ENCODE measurements around the gene GNAT3. TPM values are rescaled to one million over a fixed set of nuclear protein-coding genes. Genes with fewer than 3 reads are reported as not detected.

GNAT3 gene
- total and polyA plus RNA-seq, 2 of the 8 experiments (the other 6 are each of a cell fraction or from before 2014, with no cell fraction given) = not detected

DNA sequence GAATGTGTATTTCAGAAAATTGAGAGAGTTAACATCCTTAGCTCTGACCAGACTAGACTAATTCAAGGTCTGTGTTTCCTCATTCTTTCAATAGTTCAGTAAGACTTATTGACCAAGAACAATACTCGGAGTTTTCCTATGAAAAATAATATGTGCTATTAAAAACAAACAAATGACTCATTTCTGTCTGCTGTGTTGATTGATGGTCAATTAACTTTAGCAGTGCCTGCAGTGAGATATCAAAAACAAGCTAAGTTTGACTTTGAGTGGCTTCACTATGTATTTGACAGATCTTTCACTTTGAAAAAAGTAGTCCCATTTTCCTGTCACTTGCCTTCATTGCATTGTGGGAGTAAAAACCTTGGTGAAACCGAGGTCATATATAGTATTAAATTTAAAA lies 91.0 kb downstream of the GNAT3 start:
- Histone ChIP-seq H3K9me3 (ENCODE audit: insufficient read depth in 2 of 2, low read depth in 1 of 2, low read length in 1 of 2) (no peaks in the 10 kb centered on the region), H4K8ac (ENCODE audit: extremely low read depth, insufficient read depth, low read length) (no peak overlapping the region), H2BK15ac (ENCODE audit: low read length) (no peak overlapping the region), H4K91ac (replicated peaks; ENCODE audit: insufficient read length, low read length) (no peak overlapping the region), H3K23me2 (ENCODE audit: low read depth, low read length) (no peaks in the 10 kb centered on the region), H2BK5ac (ENCODE audit: low read depth, low read length) (no peak overlapping the region), H3K23ac (ENCODE audit: insufficient read length) (no peak overlapping the region), H2BK12ac (ENCODE audit: low read depth, low read length) (no peak overlapping the region), H3K79me2 (ENCODE audit: control insufficient read depth in 1 of 2, insufficient read depth in 2 of 2, low read length in 2 of 2) (no peaks in the 10 kb centered on the region), H3K79me1 (ENCODE audit: low read depth, low read length) (no peaks in the 10 kb centered on the region), H2BK120ac (replicated peaks; ENCODE audit: low read depth, low read length) (no peak overlapping the region), H3K9ac (replicated peaks in 1 of 4; ENCODE audit: extremely low read depth in 1 of 4, low read depth in 3 of 4, low read length in 3 of 4) (no peak overlapping the region), H3K4ac (replicated peaks; ENCODE audit: insufficient read length, low read depth, low read length) (no peak overlapping the region), H3K36me3 (ENCODE audit: control insufficient read depth in 2 of 4, insufficient read depth in 4 of 4, low read length in 3 of 4) (no peaks in the 10 kb centered on the region), H3K14ac (ENCODE audit: insufficient read length) (no peak overlapping the region), H3K4me2 (ENCODE audit: insufficient read depth in 1 of 2, low read depth in 2 of 2, low read length in 2 of 2) (no peak overlapping the region), H3K27me3 (replicated peaks in 1 of 4; ENCODE audit: control insufficient read depth in 3 of 4, extremely low read depth in 1 of 4, insufficient read depth in 3 of 4, low read length in 3 of 4) (no peaks in the 10 kb centered on the region), H3K18ac (ENCODE audit: extremely low read depth, low read length) (no peak overlapping the region), H3K4me3 (ENCODE audit: extremely low read depth in 1 of 4, insufficient read depth in 2 of 4, low read depth in 3 of 4, low read length in 4 of 4) (no peak overlapping the region), H3K56ac (replicated peaks; ENCODE audit: insufficient read length, low read depth, low read length) (no peak overlapping the region), H4K5ac (ENCODE audit: insufficient read length, low read depth, low read length) (no peak overlapping the region), H2AFZ (ENCODE audit: low read length) (no peak overlapping the region), H2AK5ac (ENCODE audit: low read depth, low read length) (no peak overlapping the region), H2BK20ac (ENCODE audit: low read length) (no peak overlapping the region), H3K4me1 (replicated peaks in 1 of 4; ENCODE audit: control insufficient read depth in 3 of 4, insufficient read depth in 4 of 4, low read length in 3 of 4) (no peaks in the 10 kb centered on the region), H3K27ac (ENCODE audit: low read depth, low read length) (no peak overlapping the region), H4K20me1 (replicated peaks in 1 of 2; ENCODE audit: control insufficient read depth in 1 of 2, insufficient read depth in 2 of 2, low read length in 2 of 2) (no peaks in the 10 kb centered on the region)
- DNase-seq (ENCODE audit: low read depth in 1 of 2, low spot score in 2 of 2) = no peak
- ChIA-PET CTCF (ENCODE audit: partially characterized antibody) (interaction anchor here (1.5 kb wide), 1 partner anchor 12 kb away, joined by 3 read pairs; no protein-coding TSS in a partner anchor), POLR2A (ENCODE audit: partially characterized antibody) (no interaction called here)
- TF ChIP-seq CHD2 (IDR thresholded peaks at IDR 0.05; ENCODE audit: low read length) (no peak), MAFK (IDR thresholded peaks at IDR 0.05; ENCODE audit: low read depth, low read length) (no peak), RXRA (IDR thresholded peaks at IDR 0.05; ENCODE audit: insufficient read depth, low read depth, low read length) (no peak), SRF (IDR thresholded peaks at IDR 0.05; ENCODE audit: low read depth, low read length) (no peak), ZNF274 (IDR thresholded peaks at IDR 0.05; ENCODE audit: borderline replicate concordance, extremely low read depth, low read length) (no peak), EGR1 (IDR thresholded peaks at IDR 0.05; ENCODE audit: borderline replicate concordance, low read depth, low read length) (no peak), JUN (IDR thresholded peaks at IDR 0.05; ENCODE audit: low read depth, low read length) (no peak), GABPA (IDR thresholded peaks at IDR 0.05; ENCODE audit: borderline replicate concordance, insufficient read depth, low read length) (no peak), POU5F1 (IDR thresholded peaks at IDR 0.05; ENCODE audit: low read depth, low read length) (no peak), CREB1 (IDR thresholded peaks at IDR 0.05) (no peak), TCF12 (IDR thresholded peaks at IDR 0.05; ENCODE audit: low read depth, low read length) (no peak), JUND (IDR thresholded peaks at IDR 0.05; ENCODE audit: low read length) (no peak), RNF2 (IDR thresholded peaks at IDR 0.05; ENCODE audit: borderline replicate concordance, low read depth, low read length, missing control alignments, poor library complexity, severe bottlenecking) (no peak)
- TF ChIP-seq, protein P1, sequence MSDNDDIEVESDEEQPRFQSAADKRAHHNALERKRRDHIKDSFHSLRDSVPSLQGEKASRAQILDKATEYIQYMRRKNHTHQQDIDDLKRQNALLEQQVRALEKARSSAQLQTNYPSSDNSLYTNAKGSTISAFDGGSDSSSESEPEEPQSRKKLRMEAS (IDR thresholded peaks at IDR 0.05) = no peak
- TF ChIP-seq, protein P2, sequence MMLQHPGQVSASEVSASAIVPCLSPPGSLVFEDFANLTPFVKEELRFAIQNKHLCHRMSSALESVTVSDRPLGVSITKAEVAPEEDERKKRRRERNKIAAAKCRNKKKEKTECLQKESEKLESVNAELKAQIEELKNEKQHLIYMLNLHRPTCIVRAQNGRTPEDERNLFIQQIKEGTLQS (IDR thresholded peaks at IDR 0.05; ENCODE audit: insufficient read depth, low read depth, low read length) = no peak
- no peak for FAIRE-seq
- WGBS, 2 experiments (ENCODE audit: extremely low coverage in 1 of 2, insufficient coverage in 1 of 2, insufficient read length in 1 of 2, insufficient replicate concordance in 2 of 2, low coverage in 1 of 2, low lambda C conversion rate in 2 of 2, missing lambda C conversion rate in 1 of 2) = 89% methylated on average over 2 of the region's 2 CpGs; no CpG with 5 or more reads in 1 of the 2 experiments

All from H1 (cell line).